Measurements from ENCODE around the gene WDR86. TPM values are rescaled to one million over a fixed set of nuclear protein-coding genes. Genes with fewer than 3 reads are reported as not detected.

WDR86 gene
- total RNA-seq (2022; extraction: Qiagen RNA extraction; ENCODE audit: low read depth): 0.15 to 0.24 TPM in 2 of 5 replicates, not detected in the others

GRCh38 chr7:151409667-151410404 lies at the start of gene WDR86:
TSS of gene WDR86 (minus strand) at chr7:151410038. CDS start at chr7:151409589, 449 bp downstream.

GRCh38 chr7:151439855-151440798 lies 30.3 kb upstream of the WDR86 start, which contains the start of gene CRYGN:
TSS of gene CRYGN (minus strand) at chr7:151440141. CDS start at chr7:151439917, 224 bp downstream.

GRCh38 chr7:151341357-151342101 lies 68.3 kb downstream of the WDR86 start, which contains the start of gene NUB1:
TSS of gene NUB1 (plus strand) at chr7:151341812. CDS start at chr7:151345350, 3,538 bp downstream.

Other genes starting within 250 kb of the WDR86 start
- gene GBX1, start 242.3 kb downstream of the WDR86 start, total RNA-seq (2022; extraction: Qiagen RNA extraction; ENCODE audit: low read depth): 0.26 TPM in 1 of 5 replicates, not detected in the others
- not detected in 5 replicates for gene ASB10, start 222.8 kb downstream of the WDR86 start, total RNA-seq (2022; extraction: Qiagen RNA extraction; ENCODE audit: low read depth)
- gene H2BK1, start 199.6 kb downstream of the WDR86 start, total RNA-seq (2022; extraction: Qiagen RNA extraction; ENCODE audit: low read depth): not detected in 5 replicates
- 61.3 to 66.0 TPM (median 62.7 TPM) in 5 replicates for gene ABCF2, start 182.8 kb downstream of the WDR86 start, total RNA-seq (2022; extraction: Qiagen RNA extraction; ENCODE audit: low read depth)
- gene CHPF2, start 177.6 kb downstream of the WDR86 start, total RNA-seq (2022; extraction: Qiagen RNA extraction; ENCODE audit: low read depth): 38.4 to 50.0 TPM (median 45.5 TPM) in 5 replicates
- 9.0 to 11.6 TPM (median 9.7 TPM) in 5 replicates for gene SMARCD3, start 161.3 kb downstream of the WDR86 start, total RNA-seq (2022; extraction: Qiagen RNA extraction; ENCODE audit: low read depth)
- gene NUB1, start 68.2 kb downstream of the WDR86 start, total RNA-seq (2022; extraction: Qiagen RNA extraction; ENCODE audit: low read depth): 33.5 to 39.6 TPM (median 38.7 TPM) in 5 replicates
- not detected in 5 replicates for gene CRYGN, start 30.1 kb upstream of the WDR86 start, total RNA-seq (2022; extraction: Qiagen RNA extraction; ENCODE audit: low read depth)
- 97.6 to 165 TPM (median 153 TPM) in 5 replicates for gene RHEB, start 109.9 kb upstream of the WDR86 start, total RNA-seq (2022; extraction: Qiagen RNA extraction; ENCODE audit: low read depth)